B cell (primary cell): ENCODE measurements around the gene CELSR3. TPM values are rescaled to one million over a fixed set of nuclear protein-coding genes. Genes with fewer than 3 reads are reported as not detected.

ENCODE experiments used
- ATAC-seq: fragments of 200-7000 bp; cut with Tn5 transposase; one replicate; pipeline ENCODE4 v1.10.0; 2021; ENCODE audit warnings: low read depth, mild to moderate bottlenecking, moderate number of reproducible peaks, moderate library complexity
- CTCF ChIA-PET: fragments of 350-600 bp; sonication (Branson Sonifier 250); formaldehyde crosslinking; loops from one replicate; lab custom pipeline; 2021; ENCODE audit warnings: antibody characterized with exemption, inconsistent platforms; lab: Charles Lee
- POLR2A ChIA-PET: fragments of 350-600 bp; sonication (Branson Sonifier 250); formaldehyde crosslinking; loops from one replicate; lab custom pipeline; 2021; ENCODE audit warnings: antibody characterized with exemption; lab: Charles Lee
- DNase-seq: peaks from one replicate; pipeline ENCODE4 v3.0.0; 2013
- H2AFZ ChIP-seq: 2 replicates; pipeline ENCODE4 v1.6.1; 2012; ENCODE audit warnings: mild to moderate bottlenecking, low read depth, low read length; ENCODE audit not compliant: insufficient read depth, poor library complexity, severe bottlenecking
- H3K27ac ChIP-seq, 2 donors: 1 replicate in 1 of 2; 2 replicates in 1 of 2; pipeline ENCODE4 v1.5.1; 2012 to 2013; ENCODE audit warnings: low read length in 2 of 2, mild to moderate bottlenecking in 2 of 2, moderate library complexity in 1 of 2
- H3K27me3 ChIP-seq, 4 experiments: fragments of 200-600 bp in 1 of 4; sonication (generic) in 1 of 4; replicated peaks in 1 of 4; 1 replicate in 2 of 4; 2 replicates in 2 of 4; pipeline versions ENCODE4 v1.6.1 to v1.7.0; 2013 to 2016; ENCODE audit warnings: low read length in 3 of 4, mild to moderate bottlenecking in 2 of 4, mixed read lengths in 1 of 4, moderate library complexity in 1 of 4; ENCODE audit not compliant: insufficient read depth in 4 of 4, control insufficient read depth in 3 of 4; ENCODE audit errors: control extremely low read depth in 1 of 4
- H3K36me3 ChIP-seq, 2 experiments: replicated peaks in 1 of 2; 1 replicate in 1 of 2; 2 replicates in 1 of 2; pipeline versions ENCODE4 v1.6.1 to v1.7.1; 2013; ENCODE audit warnings: low read length in 1 of 2; ENCODE audit not compliant: insufficient read depth in 2 of 2, control insufficient read depth in 1 of 2; ENCODE audit errors: control extremely low read depth in 1 of 2, extremely low read depth in 1 of 2
- H3K4me1 ChIP-seq, 2 donors: fragments of 200-600 bp in 1 of 2; sonication (generic) in 1 of 2; 1 replicate in 1 of 2; 2 replicates in 1 of 2; pipeline versions ENCODE4 v1.5.1 to v1.6.1; 2013 to 2017; ENCODE audit warnings: low read length in 2 of 2; ENCODE audit not compliant: control insufficient read depth in 2 of 2, insufficient read depth in 2 of 2
- H3K4me2 ChIP-seq: replicated peaks from 2 replicates; pipeline ENCODE3; 2012; ENCODE audit warnings: mild to moderate bottlenecking, low read depth, low read length; ENCODE audit not compliant: poor library complexity, severe bottlenecking
- H3K4me3 ChIP-seq, 5 experiments: fragments of 200-600 bp in 1 of 5; sonication (generic) in 1 of 5; 1 replicate in 3 of 5; 2 replicates in 2 of 5; pipeline versions ENCODE4 v1.5.1 to v1.7.0; 2011 to 2016; ENCODE audit warnings: low read length in 4 of 5, mild to moderate bottlenecking in 4 of 5, low read depth in 2 of 5, control low read depth in 1 of 5, moderate library complexity in 1 of 5; ENCODE audit not compliant: insufficient read depth in 1 of 5; ENCODE audit errors: control extremely low read depth in 1 of 5, extremely low read depth in 1 of 5
- H3K79me2 ChIP-seq: fragments of 200-600 bp; sonication (generic); one replicate; pipeline ENCODE4 v1.6.0; 2016; ENCODE audit warnings: low read length; ENCODE audit not compliant: control insufficient read depth, insufficient read depth
- H3K9ac ChIP-seq: fragments of 200-600 bp; sonication (generic); 2 replicates; pipeline ENCODE4 v1.6.1; 2017; ENCODE audit warnings: mild to moderate bottlenecking, low read length, moderate library complexity
- H3K9me3 ChIP-seq, 3 donors: one replicate each; pipeline versions ENCODE4 v1.6.1 to v1.7.1; 2013; ENCODE audit warnings: low read length in 2 of 3; ENCODE audit not compliant: control insufficient read depth in 2 of 3, insufficient read depth in 1 of 3; ENCODE audit errors: control extremely low read depth in 1 of 3
- H4K20me1 ChIP-seq: 2 replicates; pipeline ENCODE4 v1.6.0; 2012; ENCODE audit warnings: mild to moderate bottlenecking, low read length; ENCODE audit not compliant: insufficient read depth, control insufficient read depth, poor library complexity, severe bottlenecking
- H3K27ac Mint-ChIP-seq: one replicate; pipeline ENCODE4 v1.8.0; 2021; ENCODE audit warnings: mixed read lengths
- H3K27me3 Mint-ChIP-seq: one replicate; pipeline ENCODE4 v1.8.0; 2021; ENCODE audit warnings: mixed read lengths
- H3K4me1 Mint-ChIP-seq: one replicate; pipeline ENCODE4 v1.8.0; 2021; ENCODE audit warnings: mixed read lengths
- H3K4me3 Mint-ChIP-seq: one replicate; pipeline ENCODE4 v1.8.0; 2021; ENCODE audit warnings: mixed read lengths
- H3K9me3 Mint-ChIP-seq: one replicate; pipeline ENCODE4 v1.8.0; 2022; ENCODE audit warnings: mixed read lengths; ENCODE audit not compliant: insufficient read depth
- EZH2 ChIP-seq: IDR thresholded peaks from 2 replicates; pipeline ENCODE4 v1.6.1; 2012; ENCODE audit warnings: borderline replicate concordance, low read depth, mild to moderate bottlenecking, moderate library complexity, low read length; ENCODE audit not compliant: insufficient read depth, poor library complexity, severe bottlenecking
- WGBS: methylation state at CpG from one replicate; pipeline ENCODE4 v1.1.5; 2013; ENCODE audit warnings: missing lambda C conversion rate; ENCODE audit not compliant: insufficient coverage; 5-methylcytosine and 5-hydroxymethylcytosine counted together
- intact Hi-C: fragments of 100-400 bp; cut with micrococcal nuclease; formaldehyde crosslinking; loops from one replicate; pipeline ENCODE4 v1.10.0; 2022
- polyA plus RNA-seq: library from polyadenylated mRNA; depleted of rRNA; stranded (reverse); fragments of >200 nt; gene quantifications from 2 replicates; pipeline ENCODE4 v1.2.3, GENCODE V29; 2012
- total RNA-seq, 2 donors: library from RNA; stranded (reverse); fragments of 120-200 nt in 1 of 2; gene quantifications; 1 replicate in 1 of 2; 2 replicates in 1 of 2; pipeline versions ENCODE4 v1.2.3 to v1.2.4, GENCODE V29; 2013 to 2022
- TF ChIP-seq, protein P1 (sequence below): fragments of 200-600 bp; IDR thresholded peaks from one replicate; pipeline ENCODE4 v1.8.0; 2022; ENCODE audit warnings: antibody characterized with exemption, mild to moderate bottlenecking

Gene CELSR3
- total and polyA plus RNA-seq, 2 donors (not counting 1 experiment from before 2014, with no cell fraction given): 2.4 to 2.5 TPM

- TF ChIP-seq EZH2: no peak
- TF ChIP-seq, protein P1, sequence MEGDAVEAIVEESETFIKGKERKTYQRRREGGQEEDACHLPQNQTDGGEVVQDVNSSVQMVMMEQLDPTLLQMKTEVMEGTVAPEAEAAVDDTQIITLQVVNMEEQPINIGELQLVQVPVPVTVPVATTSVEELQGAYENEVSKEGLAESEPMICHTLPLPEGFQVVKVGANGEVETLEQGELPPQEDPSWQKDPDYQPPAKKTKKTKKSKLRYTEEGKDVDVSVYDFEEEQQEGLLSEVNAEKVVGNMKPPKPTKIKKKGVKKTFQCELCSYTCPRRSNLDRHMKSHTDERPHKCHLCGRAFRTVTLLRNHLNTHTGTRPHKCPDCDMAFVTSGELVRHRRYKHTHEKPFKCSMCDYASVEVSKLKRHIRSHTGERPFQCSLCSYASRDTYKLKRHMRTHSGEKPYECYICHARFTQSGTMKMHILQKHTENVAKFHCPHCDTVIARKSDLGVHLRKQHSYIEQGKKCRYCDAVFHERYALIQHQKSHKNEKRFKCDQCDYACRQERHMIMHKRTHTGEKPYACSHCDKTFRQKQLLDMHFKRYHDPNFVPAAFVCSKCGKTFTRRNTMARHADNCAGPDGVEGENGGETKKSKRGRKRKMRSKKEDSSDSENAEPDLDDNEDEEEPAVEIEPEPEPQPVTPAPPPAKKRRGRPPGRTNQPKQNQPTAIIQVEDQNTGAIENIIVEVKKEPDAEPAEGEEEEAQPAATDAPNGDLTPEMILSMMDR: no peak
- no peak overlapping the region for H2AFZ ChIP-seq
- DNase-seq (no peak), ATAC-seq (no peak)
- H3K9me3 ChIP-seq: no peaks in the 10 kb centered on the region
- no peak overlapping the region for H3K27ac ChIP-seq
- H3K4me2 ChIP-seq: no peak overlapping the region
- no peaks in the 10 kb centered on the region for H3K4me1 ChIP-seq
- no peak overlapping the region for H3K9ac ChIP-seq
- no peaks in the 10 kb centered on the region for H3K27me3 Mint-ChIP-seq
- no peaks in the 10 kb centered on the region for H3K27me3 ChIP-seq
- H3K27ac Mint-ChIP-seq: no peak overlapping the region
- H3K9me3 Mint-ChIP-seq: no peaks in the 10 kb centered on the region
- H3K4me3 Mint-ChIP-seq: no peak overlapping the region
- no peaks in the 10 kb centered on the region for H3K4me1 Mint-ChIP-seq
- POLR2A ChIA-PET: no interaction called here
- CTCF ChIA-PET: no interaction called here
- intact Hi-C loops: no loop called here
- no peaks in the 10 kb centered on the region for H3K36me3 ChIP-seq
- H3K79me2 ChIP-seq: no peaks in the 10 kb centered on the region
- H3K4me3 ChIP-seq: no peak overlapping the region
- no peaks in the 10 kb centered on the region for H4K20me1 ChIP-seq
- WGBS: 86% methylated on average over 15 of the region's 15 CpGs
These were observed 14.4 kb downstream of the CELSR3 start for GRCh38 chr3:48648188-48648850.

DNA sequence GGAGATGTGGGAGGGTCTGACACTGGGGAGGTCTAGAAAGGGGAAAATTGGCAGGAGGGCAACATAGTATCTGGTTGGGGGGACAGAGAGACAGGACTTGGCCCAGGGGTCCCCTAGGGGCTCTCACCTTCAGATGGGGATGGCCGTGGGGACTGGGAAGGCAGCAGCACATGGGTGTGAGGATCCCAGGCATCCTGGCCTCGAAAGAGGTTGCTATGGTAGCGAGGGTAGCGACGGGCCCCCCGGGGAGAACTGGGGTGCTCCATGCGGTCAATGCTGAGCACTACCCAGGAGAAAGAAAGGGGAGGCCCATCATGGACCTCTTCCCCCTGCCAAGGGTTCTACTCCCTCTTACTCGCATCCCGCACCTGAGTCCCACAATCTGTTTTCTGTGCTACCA is 15.0 kb downstream of the CELSR3 start:
- Histone ChIP-seq H3K27ac (no peak overlapping the region), H2AFZ (no peak overlapping the region), H3K4me3 (no peak overlapping the region), H3K79me2 (no peaks in the 10 kb centered on the region), H3K36me3 (no peaks in the 10 kb centered on the region), H4K20me1 (no peaks in the 10 kb centered on the region), H3K27me3 (no peaks in the 10 kb centered on the region), H3K9ac (no peak overlapping the region), H3K4me1 (no peaks in the 10 kb centered on the region), H3K4me2 (no peak overlapping the region), H3K9me3 (no peaks in the 10 kb centered on the region)
- ChIA-PET CTCF (no interaction called here), POLR2A (no interaction called here)
- H3K27me3 Mint-ChIP-seq: no peaks in the 10 kb centered on the region
- no peak overlapping the region for H3K4me3 Mint-ChIP-seq
- intact Hi-C loops: no loop called here
- DNase-seq (no peak), ATAC-seq (no peak)
- WGBS: 89% methylated on average over 8 of the region's 9 CpGs
- no peaks in the 10 kb centered on the region for H3K4me1 Mint-ChIP-seq
- no peak overlapping the region for H3K27ac Mint-ChIP-seq
- no peaks in the 10 kb centered on the region for H3K9me3 Mint-ChIP-seq
- TF ChIP-seq, protein P1: no peak
- no peak for TF ChIP-seq EZH2
